Motor neuron (in vitro differentiated cells): ENCODE measurements around the gene SDC1. TPM values are rescaled to one million over a fixed set of nuclear protein-coding genes. Genes with fewer than 3 reads are reported as not detected.

ENCODE experiments used
- ATAC-seq, 8 experiments: fragments of 200-7000 bp; cut with Tn5 transposase; replicated peaks in 6 of 8; 2 replicates each; pipeline ENCODE4 v1.8.0; 2021; ENCODE audit warnings: mild to moderate bottlenecking in 8 of 8, moderate library complexity in 8 of 8
- H3K27ac ChIP-seq, 2 donors: fragments of 250-450 bp; sonication (Bioruptor Pico); 2 replicates each; pipeline ENCODE4 v1.9.0; 2021; ENCODE audit warnings: antibody characterized with exemption in 2 of 2, mild to moderate bottlenecking in 2 of 2, moderate library complexity in 1 of 2
- H3K4me1 ChIP-seq, 2 donors: fragments of 250-450 bp; sonication (Bioruptor Pico); replicated peaks in 1 of 2; 2 replicates each; pipeline ENCODE4 v1.6.1; 2021; ENCODE audit warnings: antibody characterized with exemption in 2 of 2, mild to moderate bottlenecking in 2 of 2, moderate library complexity in 1 of 2
- H3K4me3 ChIP-seq, 5 donors: fragments of 250-450 bp; sonication (Bioruptor Pico); 2 replicates each; pipeline ENCODE4 v1.9.0; 2021; ENCODE audit warnings: antibody characterized with exemption in 5 of 5, mild to moderate bottlenecking in 5 of 5, moderate library complexity in 4 of 5
- WGBS, 10 experiments: fragments of 450-650 bp; shearing (Covaris generic); methylation state at CpG; one replicate each; pipeline ENCODE4 v1.0.0; 2022; 5-methylcytosine and 5-hydroxymethylcytosine counted together
- in situ Hi-C, 9 experiments: fragments of 400-800 bp; cut with MboI; loops; one replicate each; pipeline ENCODE4 v1.15.0; 2021; ENCODE audit warnings: low sequenced_read_pairs in 9 of 9, low pct_unique_long_range_greater_than_20kb in 2 of 9; ENCODE audit not compliant: unreplicated experiment in 9 of 9
- total RNA-seq, 8 experiments: library from RNA; unstranded; fragments of 300-600 nt; gene quantifications; 2 replicates each; pipeline versions ENCODE4 v1.2.3 to v1.2.4, GENCODE V29; 2022

The SDC1 gene
- total RNA-seq, 8 experiments from 2014 or later, result 1.7 to 26.2 (median 8.1) TPM

DNA sequence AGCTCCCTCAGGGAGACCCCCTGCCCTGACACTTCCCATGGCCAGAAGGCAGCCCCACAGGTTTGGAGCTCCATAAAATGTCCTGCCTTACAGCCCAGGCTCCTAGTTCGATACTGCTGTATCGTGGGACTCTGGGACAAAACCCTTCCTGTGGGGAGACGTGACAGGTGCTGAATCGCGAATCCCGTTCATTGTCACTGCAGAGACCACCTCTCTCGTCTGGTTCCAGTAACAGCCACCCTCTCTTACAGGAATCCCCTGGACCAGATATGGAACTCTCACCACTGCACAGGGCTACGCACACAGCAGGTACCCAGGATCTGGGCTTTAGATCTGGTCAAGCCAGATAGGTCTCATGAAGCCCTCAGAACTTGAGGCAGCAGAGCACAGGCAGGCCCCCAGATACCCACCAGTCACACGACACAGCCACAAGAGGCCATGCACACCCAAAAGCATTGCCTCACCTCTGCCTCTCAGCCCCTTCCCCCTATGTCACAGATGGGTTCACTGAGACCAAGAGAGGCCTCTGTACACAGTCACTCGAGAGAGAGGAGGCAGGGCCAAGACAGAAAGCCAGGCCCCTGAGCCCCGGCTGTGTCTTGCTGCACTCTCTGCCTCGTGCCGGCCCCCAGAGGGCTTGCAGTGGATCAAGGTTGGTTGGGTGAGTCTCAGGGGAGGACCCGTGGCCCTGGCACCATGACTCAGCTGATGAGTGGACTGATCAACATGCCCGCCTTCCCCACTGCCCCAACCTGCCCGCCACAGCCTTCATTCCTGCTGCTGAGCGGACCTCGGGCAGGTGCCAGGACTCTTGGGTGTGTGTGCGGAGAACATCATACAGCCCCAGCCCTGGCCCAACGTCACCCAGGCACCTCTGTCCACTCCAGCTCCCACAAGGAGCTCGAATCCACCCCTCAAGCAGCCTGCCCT, 7.6 kb downstream of the SDC1 start:
- WGBS, 10 experiments, result 91 to 100% methylated on average over 1 to 4 of the region's 21 CpGs; no CpG with 5 or more reads in 8 of the 10 experiments
- in situ Hi-C loops, result no loop called here

DNA sequence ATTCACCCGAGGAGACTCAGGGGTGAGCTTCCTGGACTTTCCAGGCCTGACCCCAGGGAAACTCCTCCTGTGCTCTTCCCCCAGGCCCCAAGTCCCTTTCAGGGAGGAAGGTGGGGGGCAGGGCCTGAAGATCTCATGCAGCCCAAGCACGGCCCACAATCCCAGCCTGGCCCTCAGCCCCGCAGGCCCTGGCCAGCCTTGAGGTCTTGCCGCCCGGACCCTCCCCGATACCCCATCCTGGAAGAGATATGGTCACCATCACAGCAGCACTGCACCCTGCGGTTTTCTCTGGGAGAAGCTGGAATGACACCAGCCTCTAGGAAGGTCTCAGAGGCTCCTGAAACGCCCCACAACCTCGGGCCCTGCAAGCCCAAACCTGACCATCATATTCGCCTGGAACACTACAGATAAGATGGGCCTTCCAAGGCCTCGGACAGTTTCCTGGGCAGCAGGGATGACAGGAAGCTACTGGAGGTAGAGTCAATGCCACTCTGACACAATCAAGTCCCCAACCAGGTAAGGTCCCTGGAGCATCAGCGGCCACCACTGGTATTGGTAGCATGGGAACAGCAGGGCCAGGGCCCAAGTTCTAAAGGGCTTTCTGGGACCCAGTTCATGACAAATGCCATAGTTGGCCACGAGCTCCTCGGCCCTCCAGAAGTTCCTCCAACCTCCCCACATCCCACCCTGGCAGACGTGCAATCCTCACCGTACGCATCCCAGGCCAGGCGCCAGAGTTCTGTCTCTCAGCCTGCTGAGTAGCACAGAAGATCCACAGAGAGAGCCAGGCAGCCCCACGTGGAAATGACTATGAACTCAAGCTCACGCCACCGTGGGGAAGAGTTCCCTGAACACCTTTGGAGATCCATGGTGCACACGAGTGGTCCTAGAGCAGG, 8.6 kb downstream of the SDC1 start:
- H3K27ac ChIP-seq, result no peak overlapping the region
- in situ Hi-C loops, result no loop called here
- WGBS, 10 experiments, result 63 to 97% (median 90%) methylated on average over 2 to 6 of the region's 22 CpGs; no CpG with 5 or more reads in 5 of the 10 experiments
- no peak for ATAC-seq
- peaks cover 27 to 28% of the 10 kb centered on the region in 2 donors for H3K4me1 ChIP-seq
- no peak overlapping the region for H3K4me3 ChIP-seq

More for the DNA sequence above, 7.6 kb downstream of the SDC1 start:
- no peak for ATAC-seq
- Histone ChIP-seq H3K4me3 (no peak overlapping the region), H3K27ac (no peak overlapping the region), H3K4me1 (peaks cover 29 to 31% of the 10 kb centered on the region in 2 donors)

DNA sequence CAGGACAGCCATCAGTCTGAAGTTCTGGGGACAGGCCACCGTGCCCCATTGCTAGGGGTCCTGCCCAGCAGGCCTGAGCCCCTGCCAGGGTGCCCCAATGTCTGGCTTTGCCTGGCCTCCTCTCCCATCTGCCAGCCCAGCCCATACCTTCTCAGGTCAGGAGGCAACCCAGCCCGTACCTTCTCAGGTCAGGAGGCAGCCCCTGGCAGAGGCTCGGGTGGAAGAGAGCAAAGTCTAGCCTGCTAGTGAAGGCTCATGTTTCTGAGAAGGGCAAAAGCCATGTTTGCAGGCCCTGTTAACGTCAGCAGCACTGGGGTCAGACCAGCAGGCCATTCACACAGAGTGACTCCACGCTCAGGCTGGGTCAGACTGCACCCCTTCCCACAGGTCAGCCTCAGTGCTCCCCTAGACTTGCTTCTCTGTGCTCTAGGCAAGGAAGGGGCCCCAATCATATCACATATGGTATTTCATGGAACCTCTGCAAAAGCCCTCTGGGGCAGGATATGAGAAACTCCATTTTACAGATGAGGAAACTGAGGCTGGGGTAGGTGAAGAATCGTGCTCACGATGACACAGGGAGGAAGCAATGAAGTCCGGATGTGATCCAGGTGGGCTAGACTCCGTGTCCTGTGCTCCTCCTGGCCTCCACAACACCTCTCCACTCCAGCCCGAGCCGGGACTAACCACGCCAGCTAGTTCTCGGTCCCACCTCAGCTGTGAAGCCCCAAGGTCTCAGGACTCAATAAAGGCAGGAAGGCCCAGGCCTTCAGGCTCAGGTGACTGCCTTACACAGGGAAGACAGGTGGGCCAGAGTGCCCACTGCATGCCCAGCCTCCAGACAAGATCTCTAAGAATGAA, 9.5 kb downstream of the SDC1 start:
- 80 to 100% (median 94%) methylated on average over 1 to 6 of the region's 13 CpGs; no CpG with 5 or more reads in 4 of the 10 experiments for WGBS, 10 experiments
- ATAC-seq, result no peak
- in situ Hi-C loops, result no loop called here
- H3K4me3 ChIP-seq, result no peak overlapping the region
- H3K27ac ChIP-seq, result no peak overlapping the region
- peaks cover 21 to 24% of the 10 kb centered on the region in 2 donors for H3K4me1 ChIP-seq

DNA sequence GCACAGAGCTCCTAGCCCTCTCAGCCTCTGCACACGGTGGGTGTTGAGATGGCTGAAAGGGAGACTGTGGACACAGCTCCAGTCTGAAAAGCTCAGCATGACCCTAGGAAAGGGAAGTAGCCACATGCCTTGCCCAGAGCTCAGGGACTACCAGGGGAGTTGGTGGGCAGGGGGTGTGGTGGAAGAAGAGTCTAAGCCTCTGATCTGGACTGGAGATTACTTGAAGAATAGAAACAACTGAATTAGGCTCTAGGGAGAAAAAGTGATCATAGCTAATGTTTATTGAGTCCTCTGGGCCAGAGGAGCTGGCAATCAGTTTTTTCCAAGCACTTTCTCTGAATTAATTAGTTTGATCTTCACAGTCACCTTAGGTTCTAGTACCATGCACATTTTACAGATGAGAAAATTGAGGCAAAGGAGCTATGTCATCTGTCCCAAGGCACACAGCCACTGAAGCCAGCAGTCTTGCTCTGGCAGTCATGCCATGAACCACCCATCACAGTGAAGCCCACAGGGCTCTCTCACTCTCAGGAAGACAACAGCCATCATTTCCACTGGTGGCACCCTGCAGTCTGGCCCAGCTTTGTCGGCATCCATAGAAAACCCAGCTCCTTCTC, 10.3 kb downstream of the SDC1 start:
- WGBS, 10 experiments, result 29% methylated on average over 1 of the region's 2 CpGs; no CpG with 5 or more reads in 9 of the 10 experiments
- no peak overlapping the region for H3K4me3 ChIP-seq
- in situ Hi-C loops, result no loop called here
- no peak overlapping the region for H3K27ac ChIP-seq
- peaks cover 21 to 24% of the 10 kb centered on the region in 2 donors for H3K4me1 ChIP-seq
- ATAC-seq, result no peak

- ATAC-seq, result no peak
- peaks cover 21 to 24% of the 10 kb centered on the region in 2 donors for H3K4me1 ChIP-seq
- in situ Hi-C loops, result no loop called here
- 58 to 100% (median 63%) methylated on average over 2 to 4 of the region's 9 CpGs; no CpG with 5 or more reads in 5 of the 10 experiments for WGBS, 10 experiments
- H3K27ac ChIP-seq, result no peak overlapping the region
- H3K4me3 ChIP-seq, result no peak overlapping the region
These were observed 11.0 kb downstream of the SDC1 start for GRCh38 chr2:20213651-20214565.

GRCh38 chr2:20212871-20213503, 11.9 kb downstream of the SDC1 start:
- WGBS, 10 experiments, result 56 to 100% (median 90%) methylated on average over 1 to 8 of the region's 16 CpGs; no CpG with 5 or more reads in 6 of the 10 experiments
- H3K4me3 ChIP-seq, result no peak overlapping the region

DNA sequence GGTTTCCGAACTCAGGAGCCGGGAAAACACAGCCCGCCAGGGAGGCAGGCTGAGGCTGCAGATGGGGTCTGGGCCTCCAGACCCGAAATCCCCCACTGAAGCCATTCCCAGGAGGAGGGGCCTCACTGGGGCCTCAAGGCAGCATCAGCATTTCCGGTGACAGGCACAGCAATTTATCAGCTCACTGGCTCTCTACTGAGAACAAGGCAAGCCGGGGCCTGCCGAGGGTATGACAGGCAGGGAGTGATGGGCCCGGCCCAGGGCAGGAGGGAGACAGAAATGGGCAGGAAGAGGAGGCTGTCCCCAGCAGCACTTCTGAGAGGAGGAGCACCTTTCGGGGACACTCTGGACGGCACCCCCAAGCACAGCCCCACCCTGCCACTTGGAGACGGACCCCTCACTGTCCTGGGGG, 12.5 kb downstream of the SDC1 start:
- in situ Hi-C loops, result no loop called here
- Histone ChIP-seq H3K27ac (peak overlapping the region in 1 of 2 donors; percentile 47), H3K4me1 (peaks cover 21 to 24% of the 10 kb centered on the region in 2 donors), H3K4me3 (no peak overlapping the region)
- 13 to 63% (median 59%) methylated on average over 1 to 9 of the region's 11 CpGs; no CpG with 5 or more reads in 5 of the 10 experiments for WGBS, 10 experiments
- ATAC-seq, result peak in 7 of 8 experiments; percentile 40 to 97 (median 96)

More at GRCh38 chr2:20212871-20213503, 11.9 kb downstream of the SDC1 start:
- Histone ChIP-seq H3K4me1 (peaks cover 21 to 24% of the 10 kb centered on the region in 2 donors), H3K27ac (peak overlapping the region in 1 of 2 donors; percentile 47)
- peak in 5 of 8 experiments; percentile 12 to 20 (median 15) for ATAC-seq
- in situ Hi-C loops, result no loop called here

DNA sequence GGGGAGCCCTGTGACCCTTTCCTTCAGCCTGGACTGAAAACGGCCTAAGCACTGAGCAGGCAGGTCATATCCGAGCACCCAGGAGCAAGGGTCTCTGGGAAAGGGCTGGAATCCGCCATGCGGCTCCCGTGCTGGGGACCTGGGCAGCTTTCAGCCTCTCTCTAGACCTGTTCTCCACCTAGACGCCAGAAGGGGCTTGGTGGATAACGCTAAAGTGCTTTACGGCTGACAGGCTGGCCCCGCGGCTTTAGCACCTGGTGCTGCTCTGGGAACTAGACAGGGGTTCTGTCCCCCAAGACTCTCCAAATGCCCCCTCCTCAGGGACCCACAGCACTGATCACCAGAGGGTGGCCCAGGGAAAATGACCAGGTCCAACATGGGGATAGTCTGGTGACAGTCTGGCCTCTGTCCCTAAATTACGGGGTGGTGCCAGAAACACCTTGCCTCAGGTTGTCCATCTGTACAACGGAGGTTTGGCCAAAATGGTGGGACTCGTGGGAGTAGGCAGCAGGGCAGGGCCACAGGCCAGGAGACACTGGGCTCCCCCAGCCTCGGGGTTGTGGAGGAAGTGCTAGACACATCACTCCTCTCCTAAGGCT, 13.0 kb downstream of the SDC1 start:
- Histone ChIP-seq H3K4me3 (no peak overlapping the region), H3K27ac (peak overlapping the region in 1 of 2 donors; percentile 39), H3K4me1 (peaks cover 21 to 24% of the 10 kb centered on the region in 2 donors)
- ATAC-seq, result peak in 2 of 8 experiments; percentile 6 to 8
- in situ Hi-C loops, result no loop called here
- WGBS, 10 experiments, result 20 to 96% (median 89%) methylated on average over 2 to 5 of the region's 14 CpGs; no CpG with 5 or more reads in 6 of the 10 experiments

- H3K4me3 ChIP-seq, result no peak overlapping the region
- peaks cover 21 to 24% of the 10 kb centered on the region in 2 donors for H3K4me1 ChIP-seq
- in situ Hi-C loops, result no loop called here
- no peak overlapping the region for H3K27ac ChIP-seq
- 40 to 100% (median 91%) methylated on average over 1 to 3 of the region's 12 CpGs; no CpG with 5 or more reads in 6 of the 10 experiments for WGBS, 10 experiments
- no peak for ATAC-seq
These were observed 13.5 kb downstream of the SDC1 start for GRCh38 chr2:20211420-20211819.

DNA sequence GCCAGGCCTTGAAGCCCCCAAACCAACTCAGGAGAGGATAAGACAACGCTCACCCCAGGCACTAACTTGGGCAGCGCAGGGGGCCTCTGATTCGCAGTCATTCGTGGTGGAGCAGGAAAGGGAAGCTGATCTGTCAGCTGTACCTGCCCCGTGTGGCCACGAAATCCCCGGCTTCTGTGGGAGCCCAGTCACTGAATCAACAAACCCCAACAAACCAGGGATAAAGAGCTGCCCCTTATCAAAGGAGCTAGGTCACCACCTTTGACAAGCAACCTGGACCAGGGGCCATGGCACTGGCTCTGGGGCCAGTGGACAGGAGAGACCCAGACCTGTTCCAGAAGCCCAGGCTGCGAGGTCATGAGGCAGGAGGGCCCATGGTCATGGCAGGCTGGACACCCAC, 14.5 kb downstream of the SDC1 start:
- ATAC-seq, result no peak
- 60 to 100% (median 96%) methylated on average over 1 to 2 of the region's 8 CpGs; no CpG with 5 or more reads in 6 of the 10 experiments for WGBS, 10 experiments
- in situ Hi-C loops, result no loop called here
- Histone ChIP-seq H3K4me3 (no peak overlapping the region), H3K27ac (no peak overlapping the region), H3K4me1 (peaks cover 21 to 24% of the 10 kb centered on the region in 2 donors)
